Brain microvascular endothelial cell (primary cell): ENCODE results near the gene UAP1L1.

ENCODE experiments used
- DNase-seq: peaks from one replicate; pipeline ENCODE4 v3.0.0-alpha.2; 2020
- H3K27ac ChIP-seq: fragments of 250-450 bp; sonication (Bioruptor Pico); 2 replicates; pipeline ENCODE4 v1.5.1; 2020; ENCODE audit warnings: mild to moderate bottlenecking, moderate library complexity
- H3K27me3 ChIP-seq: fragments of 250-450 bp; sonication (Bioruptor Pico); replicated peaks from 2 replicates; pipeline ENCODE4 v1.5.1; 2020; ENCODE audit warnings: mild to moderate bottlenecking
- H3K36me3 ChIP-seq: fragments of 250-450 bp; sonication (Bioruptor Pico); replicated peaks from 2 replicates; pipeline ENCODE4 v1.5.1; 2020; ENCODE audit warnings: mild to moderate bottlenecking
- H3K4me3 ChIP-seq: 2 replicates; pipeline ENCODE4 v1.5.1; 2011; ENCODE audit warnings: low read depth, mild to moderate bottlenecking, control low read depth, low read length, moderate library complexity
- CTCF ChIP-seq: IDR thresholded peaks from 2 replicates; pipeline ENCODE4 v1.5.1; 2011; ENCODE audit warnings: low read depth, mild to moderate bottlenecking, moderate library complexity, low read length, control low read depth, inconsistent platforms; ENCODE audit errors: missing control alignments
- in situ Hi-C: cut with HindIII; loops from 2 replicates; pipeline ENCODE4 v1.10.0; 2017; ENCODE audit warnings: low sequenced_read_pairs, low pct_ligation_motif_present

The UAP1L1 gene

GRCh38 chr9:137077010-137077747, at the start of gene UAP1L1:
UAP1L1 (plus strand) TSS chr9:137077517; CDS start chr9:137077533, 16 bp downstream.
- H3K4me3 ChIP-seq: peak within 1 kb of the TSS; percentile 70
- no peak for TF ChIP-seq CTCF
- no peaks in the 10 kb centered on the region for H3K36me3 ChIP-seq
- DNase-seq: no peak
- in situ Hi-C loops: no loop called here
- H3K27ac ChIP-seq: no peak within 1 kb of the TSS
- H3K27me3 ChIP-seq: no peaks in the 10 kb centered on the region

- peak; percentile 59 for TF ChIP-seq CTCF
- in situ Hi-C loops: loop anchor here (25.0 kb wide), 2 partner anchors 91 to 216 kb away; partner anchors contain the start of genes C8G, FBXW5 and RABL6
- Histone ChIP-seq H3K27me3 (no peaks in the 10 kb centered on the region), H3K27ac (no peak overlapping the region), H3K4me3 (peak overlapping the region; percentile 48), H3K36me3 (no peaks in the 10 kb centered on the region)
- no peak for DNase-seq
Observed at GRCh38 chr9:137028263-137029057, 48.9 kb upstream of the UAP1L1 start.

- peak; percentile 95 for TF ChIP-seq CTCF
- Histone ChIP-seq H3K27ac (no peak overlapping the region), H3K36me3 (no peaks in the 10 kb centered on the region), H3K27me3 (no peaks in the 10 kb centered on the region), H3K4me3 (no peak overlapping the region)
- in situ Hi-C loops: loop anchor here (25.0 kb wide), 2 partner anchors 92 to 217 kb away; partner anchors contain the start of genes C8G, FBXW5 and RABL6
- peak; percentile 49 for DNase-seq
Observed at GRCh38 chr9:137029058-137029936, 48.0 kb upstream of the UAP1L1 start.

GRCh38 chr9:137030006-137030405, 47.3 kb upstream of the UAP1L1 start:
- Histone ChIP-seq H3K27ac (no peak overlapping the region), H3K27me3 (no peaks in the 10 kb centered on the region), H3K4me3 (no peak overlapping the region), H3K36me3 (no peaks in the 10 kb centered on the region)
- in situ Hi-C loops: loop anchor here (25.0 kb wide), 2 partner anchors 93 to 218 kb away; partner anchors contain the start of genes C8G, FBXW5 and RABL6
- DNase-seq: no peak
- TF ChIP-seq CTCF: no peak
